H54 (cell line): ENCODE results near the gene IRF8.
"Not testable (repeated sequence)": the region's sequence is repeated elsewhere in the genome, so short reads cannot be mapped to it uniquely, and the experiment has no call there.

Experiments
- DNase-seq: peaks from one replicate; pipeline ENCODE4 v3.0.0; 2011; ENCODE audit warnings: low spot score, mixed read lengths; ENCODE audit not compliant: insufficient read length
- FAIRE-seq: peaks from 3 replicates; lab custom pipeline; 2011; peaks lifted over from hg19 to GRCh38; lab: Jason Lieb, UNC
- POLR2A ChIP-seq: IDR thresholded peaks from 2 replicates; pipeline ENCODE4 v1.6.1; 2011; ENCODE audit warnings: low read depth, mild to moderate bottlenecking, low read length

IRF8 gene

DNA sequence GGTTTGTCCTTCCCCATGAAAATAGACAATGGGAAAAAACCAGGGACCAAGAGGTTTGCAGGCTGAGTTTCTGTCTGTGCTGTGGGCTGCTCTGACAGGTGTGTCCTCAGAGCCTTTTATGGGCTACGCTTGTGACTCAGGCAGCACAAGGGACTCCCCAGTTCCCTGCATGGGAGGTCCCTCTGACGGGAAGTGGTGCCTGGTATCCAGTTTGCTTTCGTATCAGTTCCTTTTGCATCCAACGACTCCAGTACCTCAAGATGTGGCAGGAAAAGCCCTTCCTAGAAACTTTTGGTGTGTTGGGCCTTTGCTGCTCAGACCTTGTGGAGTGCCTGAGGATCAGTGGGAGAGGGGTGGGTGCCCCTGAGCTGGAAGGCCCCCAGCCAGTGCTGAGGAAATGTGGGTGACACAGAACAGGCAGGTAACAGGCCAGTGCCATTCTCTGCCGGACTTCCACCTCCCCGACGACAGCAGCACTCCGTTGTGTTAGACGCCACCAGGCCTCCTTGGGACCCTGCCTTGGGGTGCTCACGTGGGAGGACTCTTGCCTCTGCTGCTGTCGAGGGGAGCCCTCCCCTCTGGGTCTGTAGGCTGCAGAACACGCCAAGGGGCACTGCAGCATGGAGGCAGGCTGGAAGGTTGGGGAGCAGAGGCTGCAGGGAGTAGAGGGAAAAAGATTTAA, 38.4 kb upstream of the IRF8 start:
- FAIRE-seq (no peak), DNase-seq (no peak)
- TF ChIP-seq POLR2A, result no peak

DNA sequence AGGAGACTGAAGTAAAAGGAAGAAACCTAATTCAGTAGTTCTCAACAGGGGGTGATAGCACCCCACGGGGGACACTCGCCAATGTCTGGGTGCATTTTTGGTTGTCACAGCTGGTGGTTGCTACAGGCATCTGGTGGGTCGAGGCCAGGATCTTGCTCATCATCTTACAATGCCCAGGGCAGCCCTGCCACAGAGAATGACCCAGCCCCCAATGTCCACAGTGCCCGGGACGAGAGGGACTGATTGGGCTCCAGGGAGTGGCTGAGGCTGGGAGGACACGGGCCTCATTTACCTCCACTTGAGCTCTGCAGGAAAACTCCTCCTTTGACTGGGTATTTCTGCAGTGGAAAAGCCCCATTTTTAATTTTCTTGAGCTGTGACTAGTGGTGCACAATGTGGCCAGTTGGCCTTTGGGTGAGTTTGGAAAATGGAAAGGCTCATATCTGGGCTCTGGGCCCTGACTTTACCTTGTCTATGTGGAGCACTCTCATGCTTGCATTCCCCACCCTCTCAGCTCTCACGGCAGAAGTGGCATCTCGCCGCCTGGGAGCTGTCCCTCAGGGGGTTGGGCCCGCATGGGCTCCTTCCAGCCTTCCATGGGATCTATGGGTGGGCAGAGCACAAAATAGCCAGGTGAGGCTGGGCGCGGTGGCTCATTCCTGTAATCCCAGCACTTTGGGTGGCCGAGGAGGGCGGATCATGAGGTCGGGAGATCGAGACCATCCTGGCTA, 37.7 kb upstream of the IRF8 start:
- FAIRE-seq, result no peak
- no peak for DNase-seq
- TF ChIP-seq POLR2A, result no peak

DNA sequence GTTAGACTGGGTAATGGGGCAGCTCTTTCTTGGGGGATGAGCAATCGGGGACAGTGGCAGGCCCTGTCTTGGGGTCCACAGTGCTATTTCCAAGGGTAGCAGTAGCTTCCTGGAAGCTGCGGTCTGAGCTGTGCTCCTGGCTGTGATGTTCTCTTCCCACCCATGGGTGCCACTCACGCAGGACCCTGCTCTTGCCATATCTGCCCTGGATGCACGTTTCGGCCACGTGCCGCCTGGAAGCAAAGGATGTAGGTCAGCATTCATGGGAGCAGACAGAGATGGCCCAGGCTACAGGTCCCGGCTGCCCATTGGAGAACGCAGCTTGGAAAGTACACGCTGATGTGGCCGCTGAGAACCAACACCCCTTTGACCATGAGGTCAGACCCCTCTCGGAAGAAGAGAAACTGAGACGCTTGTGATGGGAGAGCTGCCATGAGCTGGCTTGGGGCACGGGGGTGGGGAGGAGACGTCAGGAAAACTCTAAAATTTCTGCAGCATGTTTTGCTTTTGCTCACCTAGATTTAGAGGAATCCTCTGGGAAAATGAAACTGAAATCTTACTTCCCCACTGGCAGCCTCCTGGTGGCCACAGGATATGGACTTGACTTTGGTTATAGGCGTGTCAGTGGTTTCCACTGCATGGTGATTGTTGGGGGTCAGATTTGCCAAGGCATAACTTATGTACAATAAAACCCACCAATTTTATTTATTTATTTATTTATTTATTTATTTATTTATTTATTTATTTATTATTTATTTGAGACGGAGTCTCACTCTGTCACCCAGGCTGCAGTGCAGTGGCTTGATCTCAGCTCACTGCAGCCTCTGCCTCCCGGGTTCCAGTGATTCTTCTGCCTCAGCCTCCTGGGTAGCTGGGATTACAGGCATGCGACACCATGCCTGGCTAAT, 36.2 kb upstream of the IRF8 start:
- no peak for TF ChIP-seq POLR2A
- DNase-seq (no peak), FAIRE-seq (no peak)

DNA sequence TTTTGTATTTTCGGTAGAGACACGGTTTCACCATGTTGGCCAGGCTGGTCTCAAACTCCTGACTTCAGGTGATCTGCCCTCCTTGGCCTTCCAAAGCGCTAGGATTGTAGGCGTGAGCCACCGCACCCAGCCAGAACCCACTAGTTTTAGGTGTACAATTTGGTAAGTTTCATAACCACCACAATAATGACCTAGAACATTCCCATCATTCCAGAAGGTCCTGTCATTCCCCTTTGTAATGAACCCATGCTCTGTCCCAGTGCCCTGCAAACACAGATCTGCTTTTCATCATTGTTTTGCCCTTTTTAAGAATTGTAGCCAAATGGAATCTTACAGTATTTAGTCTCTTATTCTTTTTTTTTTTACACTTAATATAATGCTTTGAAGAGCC, 35.6 kb upstream of the IRF8 start:
- no peak for TF ChIP-seq POLR2A
- FAIRE-seq (no peak), DNase-seq (no peak)

DNA sequence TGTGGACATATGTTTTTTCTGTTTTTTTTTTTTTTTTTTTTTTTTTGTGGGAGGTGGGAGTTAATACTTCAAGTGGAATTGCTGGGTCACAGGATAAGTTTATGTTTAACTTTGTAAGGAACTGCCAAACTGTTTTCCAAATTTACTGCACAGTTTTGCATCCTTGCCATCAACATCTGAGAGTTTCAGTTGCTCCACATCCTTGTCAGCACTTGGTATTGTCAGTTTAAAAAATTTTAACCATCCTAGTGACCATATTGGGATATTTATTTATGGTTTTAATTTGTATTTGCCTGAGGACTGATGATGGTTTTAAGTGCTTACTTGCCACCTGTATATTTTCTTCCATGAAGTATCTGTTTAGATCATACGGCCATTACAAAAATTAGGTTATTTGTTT, 34.0 kb upstream of the IRF8 start:
- FAIRE-seq (no peak), DNase-seq (no peak)
- no peak for TF ChIP-seq POLR2A

DNA sequence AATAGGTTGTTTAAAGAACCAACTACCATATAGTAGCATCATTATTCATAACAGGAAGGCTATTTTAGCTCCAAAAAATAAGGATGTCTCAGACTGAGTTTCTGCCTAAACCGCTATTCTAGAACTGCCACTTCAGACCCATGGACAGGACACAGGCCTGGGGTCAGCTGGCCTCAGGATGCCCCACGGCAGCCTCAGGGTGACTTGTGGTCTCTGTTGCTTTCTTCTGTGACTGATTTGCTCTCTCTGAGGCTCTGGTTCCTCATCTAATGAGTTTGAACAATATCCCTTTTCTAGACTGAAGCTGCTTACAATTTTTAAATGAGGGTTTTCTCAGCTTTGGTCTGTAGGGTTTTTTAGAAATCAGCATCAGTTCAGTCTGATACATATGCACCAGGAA, 31.8 kb upstream of the IRF8 start:
- no peak for DNase-seq
- no peak for TF ChIP-seq POLR2A
- no peak for FAIRE-seq

DNA sequence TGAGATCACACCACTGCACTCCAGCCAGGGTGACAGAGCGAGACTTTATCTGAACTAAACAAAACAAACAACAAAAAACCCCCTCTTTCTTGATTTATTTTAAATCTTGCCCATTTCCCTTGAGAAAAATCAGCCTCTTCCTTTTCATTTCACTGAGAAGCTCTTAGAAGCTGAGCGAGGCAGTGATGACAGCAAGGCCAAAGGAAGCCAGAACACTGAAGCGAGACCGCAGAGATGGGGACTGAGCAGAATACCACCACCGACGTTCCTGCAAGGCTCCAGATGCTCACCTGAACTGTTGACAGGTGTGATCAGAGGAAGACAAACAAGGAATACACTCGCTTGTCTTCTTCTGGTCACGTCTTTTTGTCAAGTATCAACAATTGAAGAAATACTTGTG, 30.5 kb upstream of the IRF8 start:
- FAIRE-seq (no peak), DNase-seq (no peak)
- no peak for TF ChIP-seq POLR2A

DNA sequence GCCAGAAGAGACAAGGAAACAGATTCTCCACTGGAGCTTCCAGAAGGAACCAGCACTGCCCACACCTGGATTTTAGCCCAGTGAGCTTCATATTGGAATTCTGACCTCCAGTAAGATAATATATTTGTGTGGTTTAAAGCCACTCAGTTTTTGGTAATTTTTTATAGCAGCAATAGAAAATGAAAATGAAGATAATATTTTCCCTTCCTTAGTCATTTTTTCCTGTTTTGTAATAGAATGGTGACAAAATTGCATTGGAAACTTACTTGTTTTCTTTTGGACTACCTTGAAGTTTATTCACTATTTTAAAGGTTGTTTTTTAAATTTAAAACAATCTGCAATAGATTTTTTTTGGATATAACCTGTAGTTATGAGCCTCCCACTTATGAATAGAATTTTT, 29.8 kb upstream of the IRF8 start:
- DNase-seq, result no peak
- TF ChIP-seq POLR2A, result no peak
- FAIRE-seq, result no peak

DNA sequence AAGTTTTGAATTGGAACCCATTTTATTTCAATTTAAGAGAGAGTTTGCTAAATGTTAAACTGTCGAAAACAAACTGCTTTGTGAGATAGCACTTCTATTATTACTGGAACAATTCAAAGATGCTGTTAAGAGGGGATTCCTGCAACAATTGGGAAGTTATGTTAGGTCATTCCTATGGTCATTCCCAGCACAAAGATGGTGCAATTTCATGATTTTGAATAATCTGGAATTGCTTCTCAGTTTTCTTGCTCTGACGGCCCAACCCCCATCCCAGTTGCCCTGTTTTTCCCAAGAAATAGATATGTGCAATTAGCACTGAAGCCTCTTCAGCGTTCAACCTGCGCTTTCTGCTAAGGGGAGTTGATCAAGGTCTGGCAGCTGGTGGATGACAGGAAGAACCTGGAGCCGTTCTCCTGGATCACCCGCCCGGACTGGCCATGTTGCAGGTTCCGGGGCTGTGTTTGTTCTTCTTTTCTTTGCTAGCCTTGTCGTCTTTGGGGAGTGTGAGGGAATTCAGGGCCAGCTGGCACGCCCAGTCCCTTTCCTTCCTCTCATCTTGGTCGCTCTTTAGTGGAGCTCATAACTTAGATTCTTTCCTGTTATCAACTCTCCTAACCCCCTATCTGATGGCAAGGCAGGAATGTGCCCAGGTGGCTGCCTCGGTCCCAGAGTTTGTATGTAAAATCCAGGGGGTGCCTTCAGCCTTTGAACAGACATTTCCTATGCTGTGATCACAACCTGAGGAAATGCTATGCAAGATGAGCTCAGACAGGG, 29.0 kb upstream of the IRF8 start:
- FAIRE-seq (no peak), DNase-seq (no peak)
- no peak for TF ChIP-seq POLR2A

DNA sequence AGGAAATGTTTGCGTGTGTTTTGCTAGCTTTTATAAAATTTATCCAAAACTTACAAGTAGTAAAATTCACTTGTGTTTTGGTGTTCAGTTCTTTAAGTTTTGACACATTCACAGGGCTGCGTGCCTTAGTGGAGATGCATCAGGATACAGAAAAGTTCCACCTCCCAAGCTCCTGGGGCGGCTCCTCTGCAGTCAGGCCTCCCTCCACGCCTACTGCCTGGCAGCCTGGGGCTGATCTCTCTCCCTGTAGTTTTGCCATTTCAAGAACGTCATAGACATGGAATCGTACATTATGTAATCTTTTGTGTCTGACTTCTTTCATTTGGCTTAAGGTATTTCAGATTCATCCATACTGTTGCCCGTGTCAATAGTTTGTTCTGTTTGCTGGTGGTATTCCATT, 27.2 kb upstream of the IRF8 start:
- FAIRE-seq (no peak), DNase-seq (no peak)

DNA sequence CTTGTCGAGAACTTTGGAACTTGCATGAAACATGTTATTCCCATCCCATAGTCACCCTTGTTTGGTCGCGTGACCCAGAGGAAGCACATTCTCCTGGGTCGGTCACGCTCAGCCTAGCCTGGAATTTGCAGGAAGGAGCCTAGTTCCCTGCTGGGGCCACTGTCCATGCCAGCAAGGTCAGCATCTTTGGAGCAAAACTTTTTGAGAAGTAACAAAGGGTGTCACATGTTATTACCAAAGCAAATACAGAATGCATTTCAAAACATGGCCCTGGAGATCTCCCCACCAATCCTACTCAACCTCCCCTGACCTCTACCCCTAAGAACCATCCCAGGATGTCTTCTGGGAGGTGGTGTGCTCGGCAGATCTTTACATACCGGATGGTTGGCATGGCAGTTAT, 26.2 kb upstream of the IRF8 start:
- TF ChIP-seq POLR2A, result no peak
- no peak for FAIRE-seq
- no peak for DNase-seq

More for the DNA sequence above, 27.2 kb upstream of the IRF8 start:
- TF ChIP-seq POLR2A, result no peak

DNA sequence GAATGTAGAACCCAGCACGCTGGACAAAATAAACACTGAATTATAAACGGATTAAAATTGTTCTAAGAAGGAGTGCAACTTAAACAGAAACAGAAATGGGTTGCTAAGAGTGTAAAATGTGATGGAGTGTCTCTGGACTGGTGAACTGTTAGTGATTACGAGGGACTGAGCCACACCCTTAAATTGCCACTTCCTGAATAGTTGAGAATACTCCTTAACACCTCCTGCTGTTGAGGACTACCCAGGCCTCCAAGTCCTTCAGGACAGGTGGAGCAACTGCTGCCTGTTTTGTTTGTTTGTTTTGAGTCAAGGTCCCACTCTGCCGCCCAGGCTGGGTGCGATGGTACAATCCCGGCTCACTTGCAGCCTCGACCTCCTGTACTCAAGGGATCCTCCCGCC, 25.8 kb upstream of the IRF8 start:
- TF ChIP-seq POLR2A, result no peak
- DNase-seq, result no peak
- no peak for FAIRE-seq

DNA sequence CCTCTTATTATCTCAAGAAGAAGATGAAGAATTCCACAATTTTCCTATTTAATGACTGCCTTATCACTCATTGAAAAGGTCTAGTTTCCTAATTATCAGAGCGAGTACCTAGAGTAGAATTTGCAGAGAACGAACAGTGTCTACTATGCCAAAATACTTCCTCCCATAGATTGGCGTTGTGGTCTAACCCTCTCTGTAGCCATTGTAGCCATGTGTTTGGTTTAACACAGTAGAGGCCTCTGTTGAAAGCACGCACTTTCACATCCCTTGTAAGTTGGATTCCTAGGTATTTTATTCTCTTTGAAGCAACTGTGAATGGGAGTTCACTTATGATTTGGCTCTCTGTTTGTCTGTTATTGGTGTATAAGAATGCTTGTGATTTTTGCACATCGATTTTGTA, 24.9 kb upstream of the IRF8 start:
- not testable (repeated sequence) for DNase-seq, FAIRE-seq
